ENCODE results near the gene CISD3. TPM values are rescaled to one million over a fixed set of nuclear protein-coding genes. Genes with fewer than 3 reads are reported as not detected.
"Not testable (repeated sequence)": the region's sequence is repeated elsewhere in the genome, so short reads cannot be mapped to it uniquely, and the experiment has no call there.

The CISD3 gene
- total RNA-seq, 1 experiment from 2014 or later: 6.6 TPM

- no peak overlapping the region for H3K27ac ChIP-seq (ENCODE audit: low read depth, low read length, poor library complexity, severe bottlenecking)
- H3K9me3 ChIP-seq (ENCODE audit: low read depth, low read length, poor library complexity, severe bottlenecking): no peaks in the 10 kb centered on the region
- peaks cover 7% of the 10 kb centered on the region for H3K36me3 ChIP-seq (ENCODE audit: insufficient read depth, low read length, poor library complexity, severe bottlenecking)
- no TSS peak for BruUV-seq (replicated peaks)
- H3K27me3 ChIP-seq (replicated peaks; ENCODE audit: insufficient read depth, low read depth, low read length, poor library complexity): no peaks in the 10 kb centered on the region
- TF ChIP-seq EZH2 (IDR thresholded peaks at IDR 0.05; ENCODE audit: borderline replicate concordance, low read depth, low read length, poor library complexity, severe bottlenecking): no peak
- ChIA-PET POLR2A (ENCODE audit: low non-redundant PET) (no interaction called here), CTCF (no interaction called here)
- H3K4me1 ChIP-seq (ENCODE audit: insufficient read depth, low read length, poor library complexity, severe bottlenecking): no peaks in the 10 kb centered on the region
- DNase-seq (ENCODE audit: low spot score): no peak
- intact Hi-C loops (cut with micrococcal nuclease; ENCODE audit: unreplicated experiment): no loop called here
- no peak overlapping the region for H3K4me3 ChIP-seq (ENCODE audit: low read depth, low read length, poor library complexity, severe bottlenecking)
These were observed 9.2 kb upstream of the CISD3 start for GRCh38 chr17:38720941-38721340.

- peaks cover 5% of the 10 kb centered on the region for H3K36me3 ChIP-seq (ENCODE audit: insufficient read depth, low read length, poor library complexity, severe bottlenecking)
- H3K4me1 ChIP-seq (ENCODE audit: insufficient read depth, low read length, poor library complexity, severe bottlenecking): no peaks in the 10 kb centered on the region
- TF ChIP-seq EZH2 (IDR thresholded peaks at IDR 0.05; ENCODE audit: borderline replicate concordance, low read depth, low read length, poor library complexity, severe bottlenecking) (no peak), CTCF (conservative IDR thresholded peaks at IDR 0.05; ENCODE audit: low read depth, low read length) (no peak)
- POLR2A ChIA-PET (ENCODE audit: low non-redundant PET): interaction anchor here (0.5 kb wide), 1 partner anchor 306 kb away, joined by 9 read pairs; no protein-coding TSS in a partner anchor
- CTCF ChIA-PET: no interaction called here
- BruUV-seq (replicated peaks): no TSS peak
- no peaks in the 10 kb centered on the region for H3K27me3 ChIP-seq (replicated peaks; ENCODE audit: insufficient read depth, low read depth, low read length, poor library complexity)
- intact Hi-C loops (cut with micrococcal nuclease; ENCODE audit: unreplicated experiment): no loop called here
- no peaks in the 10 kb centered on the region for H3K9me3 ChIP-seq (ENCODE audit: low read depth, low read length, poor library complexity, severe bottlenecking)
- H3K4me3 ChIP-seq (ENCODE audit: low read depth, low read length, poor library complexity, severe bottlenecking): no peak overlapping the region
- no peak for DNase-seq (ENCODE audit: low spot score)
- no peak overlapping the region for H3K27ac ChIP-seq (ENCODE audit: low read depth, low read length, poor library complexity, severe bottlenecking)
These were observed 8.3 kb upstream of the CISD3 start for GRCh38 chr17:38721802-38722201.

GRCh38 chr17:38724337-38724988 lies 5.7 kb upstream of the CISD3 start:
- DNase-seq (ENCODE audit: low spot score): no peak
- H3K27me3 ChIP-seq (replicated peaks; ENCODE audit: insufficient read depth, low read depth, low read length, poor library complexity): no peaks in the 10 kb centered on the region
- no peaks in the 10 kb centered on the region for H3K9me3 ChIP-seq (ENCODE audit: low read depth, low read length, poor library complexity, severe bottlenecking)
- H3K4me1 ChIP-seq (ENCODE audit: insufficient read depth, low read length, poor library complexity, severe bottlenecking): no peaks in the 10 kb centered on the region
- H3K27ac ChIP-seq (ENCODE audit: low read depth, low read length, poor library complexity, severe bottlenecking): no peak overlapping the region
- H3K4me3 ChIP-seq (ENCODE audit: low read depth, low read length, poor library complexity, severe bottlenecking): no peak overlapping the region
- BruUV-seq (replicated peaks): no TSS peak
- intact Hi-C loops (cut with micrococcal nuclease; ENCODE audit: unreplicated experiment): no loop called here
- CTCF ChIA-PET: no interaction called here
- H3K36me3 ChIP-seq (ENCODE audit: insufficient read depth, low read length, poor library complexity, severe bottlenecking): no peaks in the 10 kb centered on the region
- TF ChIP-seq EZH2 (IDR thresholded peaks at IDR 0.05; ENCODE audit: borderline replicate concordance, low read depth, low read length, poor library complexity, severe bottlenecking) (no peak), CTCF (conservative IDR thresholded peaks at IDR 0.05; ENCODE audit: low read depth, low read length) (no peak)
- POLR2A ChIA-PET (ENCODE audit: low non-redundant PET): no interaction called here

- H3K4me3 ChIP-seq (ENCODE audit: low read depth, low read length, poor library complexity, severe bottlenecking): no peak overlapping the region
- DNase-seq (ENCODE audit: low spot score): no peak
- H3K4me1 ChIP-seq (ENCODE audit: insufficient read depth, low read length, poor library complexity, severe bottlenecking): no peaks in the 10 kb centered on the region
- POLR2A ChIA-PET (ENCODE audit: low non-redundant PET): no interaction called here
- intact Hi-C loops (cut with micrococcal nuclease; ENCODE audit: unreplicated experiment): no loop called here
- BruUV-seq (replicated peaks): no TSS peak
- no peak overlapping the region for H3K27ac ChIP-seq (ENCODE audit: low read depth, low read length, poor library complexity, severe bottlenecking)
- no peak for TF ChIP-seq EZH2 (IDR thresholded peaks at IDR 0.05; ENCODE audit: borderline replicate concordance, low read depth, low read length, poor library complexity, severe bottlenecking)
- TF ChIP-seq CTCF (conservative IDR thresholded peaks at IDR 0.05; ENCODE audit: low read depth, low read length): no peak
- CTCF ChIA-PET: no interaction called here
- no peaks in the 10 kb centered on the region for H3K9me3 ChIP-seq (ENCODE audit: low read depth, low read length, poor library complexity, severe bottlenecking)
- no peaks in the 10 kb centered on the region for H3K27me3 ChIP-seq (replicated peaks; ENCODE audit: insufficient read depth, low read depth, low read length, poor library complexity)
- no peaks in the 10 kb centered on the region for H3K36me3 ChIP-seq (ENCODE audit: insufficient read depth, low read length, poor library complexity, severe bottlenecking)
These were observed 5.1 kb upstream of the CISD3 start for GRCh38 chr17:38725066-38725465.

- H3K27ac ChIP-seq (ENCODE audit: low read depth, low read length, poor library complexity, severe bottlenecking); H3K9me3 ChIP-seq (ENCODE audit: low read depth, low read length, poor library complexity, severe bottlenecking); intact Hi-C loops (cut with micrococcal nuclease; ENCODE audit: unreplicated experiment); H3K4me3 ChIP-seq (ENCODE audit: low read depth, low read length, poor library complexity, severe bottlenecking); POLR2A ChIA-PET (ENCODE audit: low non-redundant PET); CTCF ChIA-PET; DNase-seq (ENCODE audit: low spot score); H3K4me1 ChIP-seq (ENCODE audit: insufficient read depth, low read length, poor library complexity, severe bottlenecking); H3K27me3 ChIP-seq (replicated peaks; ENCODE audit: insufficient read depth, low read depth, low read length, poor library complexity); H3K36me3 ChIP-seq (ENCODE audit: insufficient read depth, low read length, poor library complexity, severe bottlenecking); BruUV-seq (replicated peaks): not testable (repeated sequence)
These were observed 4.0 kb upstream of the CISD3 start for GRCh38 chr17:38726145-38726544.

Data from A673 (cell line).